Measurements from ENCODE around the gene KCND3.

The KCND3 gene

GRCh38 chr1:111747947-111748346 is 241.5 kb downstream of the KCND3 start:
- no peaks in the 10 kb centered on the region for H3K36me3 ChIP-seq (ENCODE audit: insufficient read depth, low read length)
- H3K9me3 ChIP-seq (ENCODE audit: low read length) = no peaks in the 10 kb centered on the region
- TF ChIP-seq EZH2 (IDR thresholded peaks at IDR 0.05; ENCODE audit: borderline replicate concordance, low read length) = no peak
- TF ChIP-seq CTCF (IDR thresholded peaks at IDR 0.05; ENCODE audit: low read length) = no peak
- no peaks in the 10 kb centered on the region for H4K20me1 ChIP-seq (ENCODE audit: insufficient read depth, low read length)
- no peak overlapping the region for H3K27ac ChIP-seq (ENCODE audit: low read depth, low read length, poor library complexity, severe bottlenecking)
- H3F3A ChIP-seq (ENCODE audit: insufficient read depth, low read length) = no peaks in the 10 kb centered on the region
- no peaks in the 10 kb centered on the region for H3K79me2 ChIP-seq (ENCODE audit: insufficient read depth, low read length)
- H3K9me2 ChIP-seq (ENCODE audit: low read depth, low read length) = no peaks in the 10 kb centered on the region
- no peak overlapping the region for H2AFZ ChIP-seq (ENCODE audit: low read length)
- no peaks in the 10 kb centered on the region for H3K27me3 ChIP-seq (ENCODE audit: insufficient read depth, low read length)
- H3K4me3 ChIP-seq (ENCODE audit: low read depth, low read length, poor library complexity, severe bottlenecking) = no peak overlapping the region
- H3K9ac ChIP-seq (ENCODE audit: low read length) = no peak overlapping the region
- no peak overlapping the region for H3K4me2 ChIP-seq (ENCODE audit: low read length)
- no peaks in the 10 kb centered on the region for H3K4me1 ChIP-seq (ENCODE audit: insufficient read depth, low read length, severe bottlenecking)

GRCh38 chr1:111747282-111747734 is 242.2 kb downstream of the KCND3 start:
- no peak overlapping the region for H3K4me2 ChIP-seq (ENCODE audit: low read length)
- H3K79me2 ChIP-seq (ENCODE audit: insufficient read depth, low read length) = no peaks in the 10 kb centered on the region
- no peak overlapping the region for H2AFZ ChIP-seq (ENCODE audit: low read length)
- H3K27ac ChIP-seq (ENCODE audit: low read depth, low read length, poor library complexity, severe bottlenecking) = no peak overlapping the region
- no peak overlapping the region for H3K4me3 ChIP-seq (ENCODE audit: low read depth, low read length, poor library complexity, severe bottlenecking)
- no peaks in the 10 kb centered on the region for H3K27me3 ChIP-seq (ENCODE audit: insufficient read depth, low read length)
- no peaks in the 10 kb centered on the region for H3K9me3 ChIP-seq (ENCODE audit: low read length)
- no peaks in the 10 kb centered on the region for H3K9me2 ChIP-seq (ENCODE audit: low read depth, low read length)
- H3K4me1 ChIP-seq (ENCODE audit: insufficient read depth, low read length, severe bottlenecking) = no peaks in the 10 kb centered on the region
- no peaks in the 10 kb centered on the region for H4K20me1 ChIP-seq (ENCODE audit: insufficient read depth, low read length)
- no peaks in the 10 kb centered on the region for H3F3A ChIP-seq (ENCODE audit: insufficient read depth, low read length)
- H3K9ac ChIP-seq (ENCODE audit: low read length) = no peak overlapping the region
- TF ChIP-seq CTCF (IDR thresholded peaks at IDR 0.05; ENCODE audit: low read length) = peak; percentile 84; the same call in 1 of the 2 replicates
- no peak for TF ChIP-seq EZH2 (IDR thresholded peaks at IDR 0.05; ENCODE audit: borderline replicate concordance, low read length)
- H3K36me3 ChIP-seq (ENCODE audit: insufficient read depth, low read length) = no peaks in the 10 kb centered on the region

GRCh38 chr1:111746614-111746999 is 242.9 kb downstream of the KCND3 start:
- Histone ChIP-seq H4K20me1 (ENCODE audit: insufficient read depth, low read length) (no peaks in the 10 kb centered on the region), H3K4me3 (ENCODE audit: low read depth, low read length, poor library complexity, severe bottlenecking) (no peak overlapping the region), H3K4me2 (ENCODE audit: low read length) (no peak overlapping the region)

More at GRCh38 chr1:111746614-111746999, 242.9 kb downstream of the KCND3 start:
- H3K36me3 ChIP-seq (ENCODE audit: insufficient read depth, low read length) = no peaks in the 10 kb centered on the region
- H3K27ac ChIP-seq (ENCODE audit: low read depth, low read length, poor library complexity, severe bottlenecking) = no peak overlapping the region
- H3F3A ChIP-seq (ENCODE audit: insufficient read depth, low read length) = no peaks in the 10 kb centered on the region
- H3K79me2 ChIP-seq (ENCODE audit: insufficient read depth, low read length) = no peaks in the 10 kb centered on the region
- H3K4me1 ChIP-seq (ENCODE audit: insufficient read depth, low read length, severe bottlenecking) = no peaks in the 10 kb centered on the region
- no peak overlapping the region for H2AFZ ChIP-seq (ENCODE audit: low read length)
- no peaks in the 10 kb centered on the region for H3K9me3 ChIP-seq (ENCODE audit: low read length)
- TF ChIP-seq CTCF (IDR thresholded peaks at IDR 0.05; ENCODE audit: low read length) (no peak), EZH2 (IDR thresholded peaks at IDR 0.05; ENCODE audit: borderline replicate concordance, low read length) (no peak)
- H3K27me3 ChIP-seq (ENCODE audit: insufficient read depth, low read length) = no peaks in the 10 kb centered on the region
- no peaks in the 10 kb centered on the region for H3K9me2 ChIP-seq (ENCODE audit: low read depth, low read length)
- H3K9ac ChIP-seq (ENCODE audit: low read length) = no peak overlapping the region
